OCI-LY7 (cell line): ENCODE measurements around the gene ESR2.

Source experiments
- CTCF ChIP-seq: fragments of 200-600 bp; sonication (generic); conservative IDR thresholded peaks from 2 replicates; pipeline ENCODE4 v1.5.1; 2014; ENCODE audit warnings: mild to moderate bottlenecking, antibody characterized with exemption, low read length, moderate library complexity, mixed read lengths
- EZH2phosphoT487 ChIP-seq: fragments of 200-600 bp; sonication (generic); IDR thresholded peaks from 2 replicates; pipeline ENCODE4 v1.6.1; 2018; ENCODE audit warnings: low read depth, borderline replicate concordance, mild to moderate bottlenecking, mixed run types, antibody characterized with exemption, low read length, moderate library complexity, mixed read lengths

- TF ChIP-seq CTCF (no peak), EZH2phosphoT487 (no peak)
Measured at GRCh38 chr14:64279704-64280668, 14.2 kb downstream of the ESR2 start.
